Inflammatory macrophage treated with lipopolysaccharide for 1 hour (primary cell): ENCODE measurements around the gene TEAD1.

Experiments used
- DNase-seq, 2 donors: peaks; one replicate each; pipeline ENCODE4 v3.0.0-alpha.2; 2020 to 2022

TEAD1 gene

DNA sequence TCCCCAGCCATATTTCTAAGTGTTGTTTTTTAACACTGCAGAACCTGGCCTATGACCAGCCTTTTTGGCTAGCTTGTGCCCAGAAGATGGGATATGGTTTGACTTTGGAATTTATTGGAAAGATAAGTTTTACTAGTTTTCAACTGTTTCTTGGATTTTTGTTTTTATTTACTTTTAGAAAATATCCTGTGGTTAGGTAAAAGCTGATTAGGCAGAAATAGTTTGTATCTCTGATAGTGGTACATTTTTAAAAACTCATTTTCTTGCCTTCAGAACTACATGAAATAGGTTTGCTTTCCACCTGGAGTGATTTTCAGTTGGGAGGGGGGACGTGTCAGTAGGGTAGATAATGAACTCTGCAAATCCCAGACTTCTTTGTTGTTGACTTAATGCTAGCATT lies 243.6 kb downstream of the TEAD1 start:
- no peak for DNase-seq

DNA sequence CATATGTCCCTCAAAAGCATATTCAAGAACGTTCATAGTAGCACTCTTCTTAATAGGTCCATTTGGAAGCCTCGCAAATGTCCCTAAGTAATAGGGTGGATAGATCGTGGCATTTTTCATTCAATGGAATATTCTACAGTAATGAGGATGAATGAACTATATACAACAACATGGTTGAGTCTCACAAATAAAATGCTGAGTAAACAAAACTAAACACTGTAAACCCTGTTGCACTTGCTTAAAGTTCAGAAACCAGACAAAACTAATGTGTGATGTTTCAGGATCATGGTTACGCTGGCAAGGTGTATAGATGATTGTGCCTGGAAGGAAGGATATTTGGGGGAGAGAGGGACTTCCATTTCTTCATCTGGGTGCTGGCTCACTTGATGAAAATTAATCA lies 244.4 kb downstream of the TEAD1 start:
- DNase-seq = no peak

DNA sequence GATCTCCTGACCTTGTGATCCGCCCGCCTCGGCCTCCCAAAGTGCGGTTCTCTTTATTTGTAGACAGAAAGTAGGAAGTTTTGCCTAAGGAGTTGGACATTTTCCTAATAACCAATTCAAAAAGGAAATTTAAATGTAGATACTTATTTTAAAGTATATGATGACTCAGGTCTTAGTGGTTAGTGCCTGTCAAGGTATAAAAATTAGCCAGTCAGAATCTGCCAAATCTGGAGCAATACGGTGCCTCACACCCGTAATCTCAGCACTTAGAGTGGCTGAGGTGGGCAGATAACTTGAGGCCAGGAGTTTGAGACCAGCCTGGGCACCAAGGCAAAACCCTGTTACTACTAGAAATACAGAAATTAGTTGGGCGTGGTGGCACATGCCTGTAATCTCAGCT lies 248.2 kb downstream of the TEAD1 start:
- DNase-seq = no peak

DNA sequence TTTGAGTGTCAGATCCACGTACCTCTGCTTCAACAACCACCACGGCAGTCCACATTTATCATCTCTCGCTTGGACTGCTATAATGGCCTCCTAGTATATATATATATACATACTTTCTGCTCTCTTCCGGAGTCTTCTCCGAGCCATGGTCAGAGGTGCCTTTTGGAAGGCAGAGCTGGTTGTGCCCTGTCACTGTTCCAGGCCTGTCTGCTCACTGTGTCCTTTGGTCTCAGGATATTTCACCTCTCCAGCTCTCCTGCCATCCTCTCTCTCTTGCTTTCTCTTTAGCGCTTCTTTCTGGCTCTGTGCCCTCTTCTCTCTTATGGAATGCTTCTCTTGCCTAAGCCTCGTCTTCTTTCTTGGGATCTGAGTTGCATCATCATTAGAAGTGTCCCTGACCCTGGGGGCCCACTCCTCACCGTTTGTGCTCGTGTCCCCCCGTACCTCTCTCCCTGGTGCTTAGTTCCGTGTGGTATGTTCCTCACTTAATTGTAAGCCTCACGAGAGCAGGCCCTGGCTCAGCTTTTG lies 248.8 kb downstream of the TEAD1 start:
- no peak for DNase-seq

DNA sequence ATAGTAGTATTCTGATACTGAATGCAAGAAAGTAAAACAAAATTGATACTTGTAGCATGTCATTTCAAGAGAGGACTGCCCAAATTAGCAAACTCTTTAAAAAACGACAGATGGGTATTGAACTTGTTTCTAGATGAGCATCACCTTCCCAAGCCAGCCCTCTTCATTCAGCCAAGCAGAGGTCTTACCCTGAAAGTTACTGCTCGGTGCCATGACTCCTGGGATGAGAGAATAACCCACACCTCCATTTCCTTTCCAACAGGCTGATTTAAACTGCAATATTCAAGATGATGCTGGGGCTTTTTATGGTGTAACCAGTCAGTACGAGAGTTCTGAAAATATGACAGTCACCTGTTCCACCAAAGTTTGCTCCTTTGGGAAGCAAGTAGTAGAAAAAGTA lies 250.4 kb downstream of the TEAD1 start:
- DNase-seq = no peak

DNA sequence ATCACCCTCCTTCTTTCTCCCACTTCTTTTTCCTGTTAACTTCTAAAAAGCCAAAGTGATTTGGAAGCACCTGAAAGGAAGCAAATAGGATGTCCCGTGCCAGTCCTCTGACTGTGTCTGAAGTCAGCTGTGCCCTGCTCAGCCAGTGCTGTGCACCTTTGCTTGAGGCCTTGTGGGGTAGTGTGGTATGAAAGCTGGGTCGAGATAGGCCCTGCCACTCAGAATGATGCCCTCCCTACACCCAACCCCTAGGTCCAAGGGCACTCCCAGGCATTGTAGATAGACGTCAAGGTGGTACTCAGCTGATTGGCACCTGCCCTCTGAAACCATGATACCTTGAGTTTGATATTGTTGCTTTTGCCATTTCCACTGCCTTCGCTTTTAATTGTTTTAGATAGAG lies 251.3 kb downstream of the TEAD1 start:
- no peak for DNase-seq

DNA sequence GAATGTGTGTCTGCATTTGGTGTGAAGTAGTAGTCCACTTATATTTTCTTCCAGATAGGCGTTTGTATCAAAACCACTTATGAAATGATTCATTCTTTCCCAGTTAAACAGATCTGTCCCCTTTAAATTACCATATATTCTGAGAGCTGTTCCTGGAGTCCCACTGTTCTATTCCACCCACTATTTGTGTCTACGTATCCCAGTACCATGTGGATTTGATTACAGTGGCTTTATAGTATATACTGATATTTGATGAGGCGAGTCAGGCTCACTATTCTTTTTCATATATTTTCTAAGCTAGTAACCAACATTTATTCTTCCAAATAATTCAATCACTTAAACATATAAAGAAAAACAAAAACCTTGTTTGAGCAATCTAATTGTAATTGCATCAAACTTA lies 253.0 kb downstream of the TEAD1 start:
- no peak for DNase-seq

DNA sequence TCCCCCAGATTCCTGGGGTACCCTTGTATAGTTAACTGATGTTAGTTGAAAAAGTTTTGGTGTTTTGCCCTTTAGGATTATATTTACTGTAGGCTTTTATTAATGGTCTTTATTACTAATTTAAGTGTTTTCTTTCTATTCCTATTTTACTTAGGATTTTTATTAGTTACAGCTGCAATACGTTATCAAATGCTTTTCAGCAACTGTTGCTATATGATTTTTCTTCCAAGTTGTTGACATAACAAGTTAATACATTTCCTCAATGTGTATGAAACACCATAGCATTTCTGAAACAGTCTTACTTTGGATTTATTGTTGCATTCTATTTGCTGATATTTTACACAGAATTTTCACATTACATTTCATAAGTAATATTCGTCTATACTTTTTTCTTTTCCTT lies 253.7 kb downstream of the TEAD1 start:
- no peak for DNase-seq

DNA sequence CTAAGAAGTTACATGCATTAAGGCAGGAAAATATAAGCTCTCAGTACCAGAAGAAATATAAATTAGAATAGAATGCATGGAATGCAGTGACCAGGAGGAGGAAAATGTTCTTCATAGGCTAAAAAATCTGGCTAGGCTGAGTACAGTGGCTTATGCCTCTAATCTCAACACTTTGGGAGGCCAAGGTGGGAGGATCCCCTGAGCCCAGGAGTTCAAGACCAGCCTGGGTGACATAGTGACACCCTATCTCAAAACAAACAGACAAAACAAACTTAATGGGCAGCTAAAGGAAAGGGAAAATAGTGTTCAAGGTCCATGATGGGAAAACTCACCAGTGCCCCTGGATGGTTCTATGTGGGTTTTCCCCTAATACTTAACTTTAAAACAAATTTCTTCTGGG lies 256.6 kb downstream of the TEAD1 start:
- no peak for DNase-seq

DNA sequence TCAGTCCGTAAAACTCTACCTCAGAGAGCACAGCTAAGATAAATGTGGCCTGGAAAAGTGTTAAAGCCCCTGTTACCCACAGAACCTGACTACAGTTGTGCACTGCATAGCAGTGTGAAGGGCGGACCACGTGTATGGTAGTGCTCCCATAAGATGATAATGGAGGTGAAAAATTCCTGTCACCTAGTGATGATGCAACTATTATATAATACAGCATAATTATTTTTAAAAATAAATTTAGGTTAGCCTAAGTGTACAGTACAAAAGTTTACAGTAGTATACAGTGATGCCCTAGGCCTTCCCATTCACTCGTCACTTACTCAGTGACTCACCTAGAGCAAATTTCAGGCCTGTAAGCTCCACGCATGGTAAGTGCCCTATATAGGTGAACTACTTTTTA lies 258.3 kb downstream of the TEAD1 start:
- DNase-seq = no peak

DNA sequence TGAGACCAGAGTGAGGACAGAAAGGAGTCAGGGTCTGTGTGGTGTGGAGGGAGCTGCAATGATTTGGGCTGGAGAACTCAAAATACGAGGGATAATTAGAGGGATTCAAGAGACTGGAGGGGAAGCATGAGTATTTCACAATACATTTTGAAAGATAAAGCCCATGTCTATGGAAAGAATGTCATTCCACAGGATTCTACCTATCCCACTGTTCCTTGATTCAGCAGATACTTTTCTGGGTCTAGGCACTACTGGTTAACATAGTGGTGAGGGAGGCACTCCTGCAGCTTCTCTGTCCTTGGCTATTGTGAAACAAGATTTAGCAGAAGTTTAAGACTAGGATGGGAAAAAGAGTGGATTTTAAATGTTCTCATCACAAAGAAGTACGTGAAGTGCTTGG lies 262.0 kb downstream of the TEAD1 start:
- DNase-seq = no peak

DNA sequence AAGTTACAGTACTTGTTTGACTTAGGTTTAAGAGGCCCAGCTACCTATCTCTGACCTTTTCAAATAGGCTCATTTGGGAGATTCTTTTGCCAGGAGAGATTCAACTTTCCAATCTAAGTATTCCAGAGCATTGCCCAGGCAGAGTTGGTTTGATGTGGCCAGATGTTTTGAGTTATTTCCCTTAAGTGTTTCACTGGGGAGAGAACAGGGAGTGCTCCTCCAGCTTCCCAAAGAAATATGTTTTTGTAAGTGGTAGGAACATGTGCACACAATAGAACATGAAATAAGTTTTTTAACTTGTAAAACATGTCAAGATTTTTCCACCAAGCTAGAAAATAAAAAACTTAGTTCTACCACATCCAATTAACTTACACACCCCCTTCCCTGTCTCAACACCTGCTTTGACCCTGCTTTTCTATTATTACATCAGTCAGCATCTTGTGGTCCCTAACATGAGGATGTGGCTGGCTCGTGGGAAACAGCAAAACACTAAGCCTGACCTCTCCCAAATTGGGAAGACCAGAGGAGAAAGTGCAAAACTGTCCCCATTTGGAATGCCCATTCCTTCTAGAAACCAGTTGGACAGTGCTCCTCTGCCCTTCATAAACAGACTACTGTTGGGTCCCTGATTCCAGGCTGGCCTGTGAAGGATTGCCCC lies 264.5 kb downstream of the TEAD1 start:
- no peak for DNase-seq

DNA sequence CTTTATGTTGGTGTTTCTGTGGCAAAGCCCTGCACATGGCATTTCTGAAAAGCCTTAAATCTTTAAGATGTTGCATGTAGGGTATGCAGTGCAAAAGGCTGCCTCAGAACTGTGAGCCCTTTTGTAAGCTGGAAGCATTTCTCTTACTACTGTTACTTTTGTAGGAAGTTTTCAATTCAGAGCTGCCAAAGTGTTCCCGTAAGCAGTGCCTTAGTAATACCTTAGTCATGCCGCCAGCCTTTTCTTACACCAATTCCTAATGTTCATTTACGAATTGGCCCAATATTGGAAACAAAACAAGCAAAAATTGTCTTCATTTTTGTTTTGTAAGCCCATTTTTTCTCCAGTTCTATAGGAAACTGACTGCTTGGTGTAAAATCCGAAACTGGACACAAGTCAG lies 267.4 kb downstream of the TEAD1 start:
- DNase-seq = no peak

DNA sequence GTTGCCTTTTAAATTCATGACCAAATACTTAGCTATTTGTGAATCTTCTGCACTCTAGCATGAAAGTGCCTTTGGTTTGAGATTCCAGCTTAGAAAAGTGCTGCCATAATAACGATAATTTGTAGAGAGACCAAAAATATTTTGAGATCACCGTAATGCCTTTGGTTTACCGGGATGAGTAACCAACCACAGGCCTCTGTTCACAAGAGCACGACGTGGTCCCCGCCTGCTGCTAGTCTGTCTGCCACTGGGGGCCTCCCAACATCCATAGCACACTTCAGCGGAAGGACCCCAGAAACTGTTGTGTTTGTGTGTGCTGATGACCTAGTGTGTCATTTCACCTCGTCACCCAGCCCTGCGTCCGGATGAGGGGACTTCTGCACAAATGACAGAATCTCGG lies 267.9 kb downstream of the TEAD1 start:
- no peak for DNase-seq

DNA sequence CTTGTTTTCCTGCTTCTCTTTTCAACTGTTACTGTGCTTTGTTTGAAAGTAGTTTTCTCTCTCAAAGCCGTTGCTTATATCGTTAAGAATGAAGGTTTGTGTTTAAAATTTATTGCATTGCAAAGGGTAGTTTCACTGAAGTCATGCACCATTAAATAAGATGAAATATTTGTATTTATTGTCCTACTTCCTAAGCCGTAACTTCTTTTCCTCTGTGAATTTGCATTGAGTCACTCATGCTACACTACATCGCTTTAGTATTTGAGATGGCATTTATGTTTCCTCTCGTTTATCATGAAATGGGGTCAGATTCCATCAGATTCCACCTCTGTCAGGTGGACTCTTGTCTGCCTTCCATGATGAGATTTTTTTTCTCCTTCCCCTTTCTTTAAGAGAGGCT lies 269.1 kb downstream of the TEAD1 start:
- no peak for DNase-seq

DNA sequence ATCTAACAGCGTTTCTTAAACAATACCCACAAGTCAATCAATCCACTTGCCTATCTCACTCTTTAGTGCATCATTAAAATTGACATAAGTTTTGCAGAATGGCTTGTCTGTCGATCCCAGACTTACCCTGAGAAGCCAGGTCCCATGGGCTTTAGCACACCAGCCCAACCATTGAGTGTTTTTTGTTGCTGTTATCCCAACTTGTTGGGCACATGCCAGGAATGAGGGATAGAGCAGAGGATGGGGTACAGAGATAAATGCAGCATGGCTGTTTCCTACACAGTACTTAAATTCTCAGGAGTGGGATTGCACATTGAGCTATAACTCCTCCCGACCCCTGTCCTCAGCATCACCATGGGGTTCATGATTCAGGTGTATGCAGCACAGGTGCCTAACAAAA lies 270.7 kb downstream of the TEAD1 start:
- DNase-seq = no peak

DNA sequence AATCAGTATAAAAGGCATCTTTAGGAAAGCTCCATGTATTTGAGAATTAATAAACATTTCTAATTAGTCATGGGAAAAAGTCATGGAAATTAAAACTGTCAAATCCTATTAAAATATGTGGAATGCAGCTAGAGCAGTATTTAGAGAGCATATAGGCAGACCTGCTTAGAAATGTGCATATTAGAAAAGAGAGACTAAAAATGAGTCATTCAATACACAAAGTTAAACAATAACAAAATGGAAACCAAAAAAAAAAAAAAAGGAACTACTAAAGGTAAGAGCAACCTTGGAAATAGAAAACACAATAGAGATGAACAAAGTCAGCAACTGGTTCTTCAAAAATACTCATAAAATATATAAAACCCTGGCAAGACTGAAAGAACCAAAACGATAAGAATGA lies 275.2 kb downstream of the TEAD1 start:
- no peak for DNase-seq

DNA sequence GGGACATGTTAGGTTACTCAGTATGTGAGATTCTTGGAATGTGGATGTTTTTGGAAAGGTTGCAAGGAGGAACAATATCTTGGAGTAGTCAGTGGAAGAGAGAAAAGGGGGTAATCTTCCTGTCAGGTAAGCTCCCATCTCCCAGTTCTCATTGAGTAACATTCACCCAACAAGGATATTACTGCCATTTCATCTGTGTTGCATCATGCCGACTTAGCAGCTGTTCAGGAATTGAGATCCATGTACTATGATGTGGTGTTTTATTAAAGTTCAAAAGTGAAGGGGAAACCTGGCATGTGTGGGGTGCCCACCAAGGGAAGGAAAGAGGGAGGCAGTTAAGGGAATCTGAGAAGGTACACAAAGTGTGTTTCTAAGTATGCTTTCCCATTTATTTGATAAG lies 276.4 kb downstream of the TEAD1 start:
- DNase-seq = no peak

DNA sequence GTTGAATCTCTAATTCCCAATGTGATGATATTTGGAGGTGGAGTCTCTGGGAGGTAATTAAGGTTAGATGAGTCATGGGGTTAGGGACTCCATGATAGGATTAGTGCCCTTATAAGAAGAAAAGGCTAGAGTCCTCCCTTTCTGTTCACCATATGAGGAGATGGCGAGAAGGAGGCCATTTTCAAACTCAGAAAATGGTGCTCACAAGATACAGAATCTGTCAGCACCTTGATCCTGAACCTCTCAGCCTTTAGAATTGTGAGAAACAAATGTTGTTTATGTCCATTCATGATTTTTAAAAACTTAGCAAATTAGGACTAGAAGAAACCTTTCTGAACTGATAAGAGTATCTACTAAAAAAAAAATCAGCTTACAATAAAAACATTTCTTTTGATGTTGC lies 277.2 kb downstream of the TEAD1 start:
- DNase-seq = no peak

DNA sequence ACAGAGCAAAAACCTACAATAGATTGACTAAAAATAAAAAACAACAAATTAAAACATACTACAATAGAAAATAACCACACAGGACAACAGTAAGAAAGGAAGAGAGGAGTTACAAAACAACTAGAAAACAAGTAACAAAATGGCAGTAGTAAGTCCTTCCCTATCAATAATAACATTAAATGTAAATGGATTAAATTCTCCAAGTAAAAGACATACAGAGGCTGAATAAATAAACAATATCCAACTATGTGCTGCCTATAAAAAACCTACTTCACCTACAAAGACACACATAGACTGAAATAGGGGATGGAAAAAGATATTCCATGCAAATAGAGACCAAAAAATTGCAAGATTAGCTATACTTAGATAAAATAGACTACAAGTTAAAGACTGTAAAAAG lies 277.9 kb downstream of the TEAD1 start:
- DNase-seq = no peak

DNA sequence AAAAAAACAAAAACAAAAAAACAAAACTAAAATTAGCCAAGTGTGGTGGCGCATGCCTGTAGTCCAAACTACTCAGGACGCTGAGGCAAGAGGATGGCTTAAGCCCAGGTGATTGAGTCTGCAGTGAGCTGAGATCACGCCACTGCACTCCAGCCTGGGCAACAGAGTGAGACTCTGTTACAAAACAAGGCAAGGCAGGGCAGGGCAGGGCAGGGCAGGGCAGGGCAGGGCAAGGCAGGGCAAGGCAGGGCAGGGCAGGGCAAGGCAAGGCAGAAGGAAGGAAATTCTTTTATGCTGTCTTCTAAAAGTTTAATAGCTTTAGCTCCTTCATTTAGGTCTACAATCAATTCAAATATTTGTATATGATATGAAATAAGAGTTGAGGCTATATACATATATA lies 284.8 kb downstream of the TEAD1 start:
- no peak for DNase-seq

DNA sequence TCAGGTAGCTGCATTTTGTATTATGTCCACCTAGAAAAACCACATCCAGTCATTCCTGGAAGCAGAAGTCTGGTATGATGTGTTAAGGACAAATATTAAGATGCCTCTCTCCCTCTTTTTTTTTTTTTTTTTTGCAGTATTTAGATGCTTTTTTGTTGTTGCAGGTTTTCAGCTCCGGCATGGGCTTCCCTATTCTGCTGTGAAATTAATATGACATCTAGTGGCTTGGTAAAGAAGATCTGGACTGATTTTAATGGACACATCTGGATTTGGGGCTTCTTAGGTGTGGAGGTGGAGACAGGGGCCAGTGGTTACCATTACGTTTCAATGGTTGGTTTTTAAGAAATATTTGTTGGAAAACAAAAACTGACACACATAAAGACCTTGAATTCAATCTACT lies 287.4 kb downstream of the TEAD1 start:
- no peak for DNase-seq

DNA sequence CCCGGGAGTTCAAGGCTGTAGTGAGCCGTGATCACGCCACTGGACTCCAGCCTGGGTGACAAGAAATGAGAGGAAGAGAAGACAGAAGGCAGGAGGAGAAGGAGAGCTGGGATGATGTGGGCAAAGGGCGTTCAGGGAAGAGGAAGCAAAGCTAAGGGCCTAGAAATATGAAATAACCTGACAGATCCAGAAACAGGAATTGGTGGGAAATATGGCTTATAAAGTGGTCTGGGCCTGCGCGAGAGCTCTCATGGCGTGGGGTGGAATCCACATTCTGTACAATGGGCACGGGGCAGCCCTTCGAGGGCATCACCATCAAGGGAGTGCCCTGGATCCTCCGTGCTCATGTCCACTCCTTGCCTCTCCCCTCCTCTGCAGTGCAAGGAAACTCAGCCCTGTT lies 288.1 kb downstream of the TEAD1 start:
- peak in 1 of 2 donors; percentile 9 for DNase-seq

DNA sequence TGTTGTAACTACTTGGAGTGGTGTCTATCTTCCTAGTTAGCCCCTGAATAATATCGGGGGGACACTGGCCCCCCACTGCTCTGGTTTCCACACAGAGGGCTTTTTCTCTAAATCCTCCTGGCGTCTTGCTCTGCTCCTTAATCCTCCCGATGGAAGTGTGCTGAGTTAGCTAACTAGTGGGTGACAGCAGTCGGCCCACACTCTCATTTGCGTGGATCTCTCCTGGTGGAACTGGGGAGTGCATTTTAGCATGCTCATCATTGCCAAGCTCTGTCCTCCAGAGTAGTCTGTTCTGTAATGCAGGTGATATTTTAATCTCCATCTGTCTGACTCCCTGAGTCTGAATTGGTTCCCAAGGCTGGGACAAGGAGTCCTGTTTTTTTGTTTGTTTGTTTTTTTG lies 288.8 kb downstream of the TEAD1 start:
- DNase-seq = no peak

DNA sequence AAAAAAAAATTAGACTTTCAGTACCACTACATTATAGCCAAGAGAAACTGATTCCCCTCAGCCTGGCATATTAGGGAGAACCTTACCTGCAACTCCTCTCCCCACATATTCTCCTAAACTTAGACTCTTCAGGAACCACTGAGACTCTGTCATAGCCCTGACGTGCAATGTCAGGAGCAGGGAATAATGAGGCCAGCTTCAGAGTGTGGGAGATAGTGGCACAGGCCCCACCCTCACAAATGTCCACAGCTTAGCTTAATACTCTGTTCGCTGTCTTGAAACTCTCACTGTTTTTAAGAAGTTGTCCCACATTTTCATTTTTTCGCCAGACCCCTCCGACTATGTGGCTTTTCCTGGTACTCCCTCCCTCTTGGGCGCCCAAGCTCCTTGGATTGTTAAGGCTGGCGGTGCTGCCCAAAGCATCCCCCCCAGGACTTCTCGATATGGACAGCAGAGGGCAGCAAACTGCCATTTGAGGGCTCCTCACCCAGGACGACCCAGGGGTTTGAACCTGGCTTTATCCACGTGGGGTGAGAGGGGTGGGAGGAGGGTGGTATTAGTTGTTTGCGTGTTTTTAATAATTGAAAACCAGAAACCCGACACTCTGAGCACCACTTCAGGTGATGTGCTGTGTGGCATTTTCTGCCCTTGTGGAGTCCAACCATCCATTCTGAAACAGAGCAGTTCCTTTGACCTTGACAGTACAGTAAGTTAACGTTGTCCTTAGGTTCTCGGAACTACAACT lies 289.7 kb downstream of the TEAD1 start:
- DNase-seq = peak; percentile 5 to 75
